GM21515 (cell line): ENCODE measurements around the gene PARD6A.
A peak's percentile ranks its signal among the peaks of the same experiment; 100 is the strongest.

Experiments
- ATAC-seq: cut with Tn5 transposase; IDR thresholded peaks from one replicate; pipeline ENCODE4 v1.9.1; 2021; ENCODE audit not compliant: unreplicated experiment

Gene PARD6A

GRCh38 chr16:67666032-67666551, 5.3 kb downstream of the PARD6A start:
- ATAC-seq = no peak

- ATAC-seq = peak; percentile 64
Observed at GRCh38 chr16:67666559-67667452, 6.0 kb downstream of the PARD6A start, which contains the start of the genes C16orf86 and ENKD1. C16orf86 (plus strand) TSS chr16:67666814; CDS start chr16:67666971, 157 bp downstream. ENKD1 (minus strand) TSS chr16:67666750; CDS start chr16:67666442, 308 bp downstream.

- ATAC-seq = no peak
Observed at GRCh38 chr16:67667453-67667816, 6.7 kb downstream of the PARD6A start.

GRCh38 chr16:67667817-67668494, 7.2 kb downstream of the PARD6A start:
- peak; percentile 47 for ATAC-seq

DNA sequence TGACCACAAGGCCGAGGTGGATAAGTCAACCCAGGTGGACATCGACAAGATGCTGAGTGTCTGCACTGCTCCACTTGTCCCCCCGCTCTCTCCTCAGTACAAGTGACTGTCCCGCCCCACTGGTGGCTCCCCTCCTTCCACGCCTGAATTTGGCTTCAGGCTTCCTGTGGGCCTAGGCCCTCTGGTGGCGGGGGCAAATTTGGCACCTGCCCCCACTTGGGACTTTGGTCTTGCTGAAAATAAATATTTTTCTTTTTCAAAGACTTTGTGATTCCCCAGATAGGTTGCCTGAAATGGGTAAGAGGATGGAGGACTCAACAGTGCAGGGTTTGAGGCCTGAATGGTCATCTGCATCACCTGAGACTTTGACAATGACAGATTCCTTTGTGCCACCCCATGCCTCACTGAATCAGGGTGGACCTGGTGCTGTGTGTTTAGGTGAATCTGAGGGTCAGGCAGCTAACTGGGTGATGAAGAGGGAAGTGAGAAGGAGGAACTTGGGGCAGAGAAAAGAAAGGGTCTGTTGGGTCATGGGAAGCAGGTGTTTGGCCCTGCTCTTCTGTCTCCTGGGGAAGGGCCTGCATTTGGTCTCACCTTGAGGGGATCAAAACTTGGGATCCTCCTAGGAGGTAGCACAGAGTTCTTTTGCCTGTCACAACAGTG, 7.9 kb downstream of the PARD6A start:
- ATAC-seq = no peak

DNA sequence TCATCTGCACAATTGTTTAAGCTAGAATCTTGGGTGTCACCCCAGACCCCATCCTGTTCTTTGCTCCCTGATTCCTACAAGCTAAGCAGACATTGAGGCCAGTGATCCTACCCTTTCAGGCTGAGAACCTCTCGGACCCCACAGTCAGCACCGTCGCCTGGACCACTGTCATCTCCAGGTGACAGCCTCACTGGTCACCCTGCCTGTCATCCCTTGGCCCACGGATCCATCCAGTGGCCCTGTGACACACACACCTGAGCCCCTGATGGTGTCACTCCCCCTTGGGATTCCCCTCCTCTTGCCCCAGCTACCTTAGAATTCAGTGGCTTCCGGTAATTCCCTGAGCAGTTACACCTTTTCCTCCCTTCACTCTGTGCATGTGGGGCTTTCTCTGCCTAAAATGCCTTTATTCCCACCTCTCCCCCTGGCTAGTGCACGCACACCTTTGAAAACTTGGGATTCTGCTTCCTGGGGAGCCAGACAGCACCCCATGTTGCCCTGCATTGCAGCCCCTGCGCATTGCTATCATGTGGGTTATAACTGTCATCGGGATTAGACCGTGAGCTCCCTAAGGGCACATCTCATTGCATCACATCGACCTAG, 8.8 kb downstream of the PARD6A start:
- ATAC-seq = no peak

DNA sequence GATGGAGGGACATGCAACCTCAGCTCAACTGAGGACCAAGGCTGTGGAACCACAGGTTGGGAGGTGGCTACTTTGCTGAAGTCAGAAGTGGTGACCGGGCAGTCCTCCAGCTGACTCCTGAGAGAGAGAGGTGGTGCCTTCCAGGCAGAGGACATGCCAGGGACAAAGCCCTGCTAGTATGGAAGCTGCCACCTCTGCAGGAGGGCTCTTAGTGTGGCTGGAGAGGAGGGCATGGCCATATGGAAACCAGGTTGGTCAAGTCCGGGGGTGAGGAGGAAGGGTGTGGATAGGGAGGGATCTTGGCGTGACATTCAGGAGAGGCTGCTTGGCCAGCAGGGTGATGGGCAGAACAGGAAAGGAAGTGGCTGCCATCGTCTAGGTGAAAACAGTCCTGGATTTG, 11.5 kb downstream of the PARD6A start:
- ATAC-seq = no peak

DNA sequence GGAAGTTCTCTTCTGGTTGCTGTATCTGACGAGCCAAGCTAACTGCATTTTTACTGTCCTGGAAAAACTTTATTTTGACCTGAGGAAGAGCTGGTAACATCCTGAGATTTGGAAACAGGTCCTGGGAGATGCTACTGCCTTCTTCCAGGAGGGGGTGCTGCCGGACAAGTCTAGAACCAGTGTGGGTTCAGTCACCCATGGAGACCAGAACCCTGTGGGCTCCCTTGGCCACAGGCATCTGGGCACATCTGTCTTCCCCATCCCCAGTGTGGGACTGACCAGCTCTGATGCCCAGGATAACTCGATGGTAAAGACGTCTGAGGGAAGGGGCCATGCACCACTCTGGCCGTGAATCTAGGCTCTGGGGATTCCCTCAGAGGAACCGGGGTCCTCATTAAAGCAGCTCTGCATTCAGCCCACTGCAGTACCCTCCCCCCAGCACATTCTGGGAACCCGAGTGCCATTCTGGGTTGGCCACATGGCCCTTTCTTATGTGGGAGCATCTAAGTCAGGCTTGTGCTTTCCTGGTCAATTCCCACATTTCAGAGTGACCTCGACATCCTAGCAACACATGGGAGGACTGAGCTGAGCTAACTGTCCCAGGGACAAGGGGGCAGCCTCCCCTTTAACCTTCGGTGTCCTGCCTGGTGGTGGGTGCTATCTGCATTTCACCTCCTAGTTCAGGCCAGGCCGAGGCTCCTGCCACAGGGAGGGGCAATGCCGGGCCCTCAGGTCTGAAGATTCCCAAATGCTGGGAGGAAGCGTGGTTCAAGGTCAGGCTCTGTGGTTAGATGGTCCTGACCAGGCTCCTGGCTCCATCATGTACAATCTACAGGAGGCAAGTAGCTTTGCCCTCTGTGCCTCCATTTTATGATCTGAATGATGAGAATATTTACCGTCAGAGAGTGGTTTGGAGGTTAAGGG, 12.2 kb downstream of the PARD6A start:
- no peak for ATAC-seq

- ATAC-seq = no peak
Observed at GRCh38 chr16:67673712-67674580, 13.2 kb downstream of the PARD6A start.

DNA sequence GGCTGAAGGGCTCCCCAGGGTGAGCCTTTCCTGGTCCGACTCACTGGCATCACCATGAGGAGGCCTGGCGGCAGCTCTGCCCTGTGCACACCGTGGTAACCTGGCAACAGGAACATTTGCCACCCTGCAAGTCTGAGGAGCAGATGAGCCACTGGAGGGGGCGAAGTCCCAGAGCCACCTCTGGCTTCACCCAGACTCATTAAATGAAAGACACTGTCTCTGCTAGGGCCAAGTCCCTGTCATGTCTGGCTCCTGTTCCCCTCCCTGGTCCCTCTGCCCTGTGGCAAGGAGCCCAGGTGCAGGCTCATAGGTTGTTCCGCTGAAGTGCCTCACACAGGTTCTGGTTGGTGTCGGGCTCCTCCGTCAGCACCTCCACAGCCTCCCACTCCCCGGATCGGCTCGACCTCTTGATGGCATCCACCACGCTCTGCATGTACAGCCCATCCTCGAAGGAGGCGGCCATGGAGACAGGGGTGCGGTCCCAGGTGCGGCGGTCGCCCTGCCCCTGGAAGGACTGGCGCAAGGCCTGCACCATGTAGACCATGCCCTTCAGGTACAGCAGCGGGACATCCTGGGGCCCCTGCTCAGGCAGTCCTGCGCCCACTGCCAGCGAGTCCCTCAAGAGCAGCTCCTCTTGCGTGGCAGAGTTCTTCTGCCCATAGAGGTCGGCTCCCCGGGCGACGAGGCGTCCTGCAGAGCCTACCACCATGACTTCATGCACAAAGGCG, 14.3 kb downstream of the PARD6A start:
- ATAC-seq = no peak

- ATAC-seq = no peak
Observed at GRCh38 chr16:67675579-67675935, 14.8 kb downstream of the PARD6A start.

GRCh38 chr16:67675999-67676398, 15.2 kb downstream of the PARD6A start:
- ATAC-seq = no peak

GRCh38 chr16:67676516-67676915, 15.8 kb downstream of the PARD6A start:
- no peak for ATAC-seq

GRCh38 chr16:67676939-67677338, 16.2 kb downstream of the PARD6A start:
- no peak for ATAC-seq

- no peak for ATAC-seq
Observed at GRCh38 chr16:67677712-67678111, 17.0 kb downstream of the PARD6A start.

DNA sequence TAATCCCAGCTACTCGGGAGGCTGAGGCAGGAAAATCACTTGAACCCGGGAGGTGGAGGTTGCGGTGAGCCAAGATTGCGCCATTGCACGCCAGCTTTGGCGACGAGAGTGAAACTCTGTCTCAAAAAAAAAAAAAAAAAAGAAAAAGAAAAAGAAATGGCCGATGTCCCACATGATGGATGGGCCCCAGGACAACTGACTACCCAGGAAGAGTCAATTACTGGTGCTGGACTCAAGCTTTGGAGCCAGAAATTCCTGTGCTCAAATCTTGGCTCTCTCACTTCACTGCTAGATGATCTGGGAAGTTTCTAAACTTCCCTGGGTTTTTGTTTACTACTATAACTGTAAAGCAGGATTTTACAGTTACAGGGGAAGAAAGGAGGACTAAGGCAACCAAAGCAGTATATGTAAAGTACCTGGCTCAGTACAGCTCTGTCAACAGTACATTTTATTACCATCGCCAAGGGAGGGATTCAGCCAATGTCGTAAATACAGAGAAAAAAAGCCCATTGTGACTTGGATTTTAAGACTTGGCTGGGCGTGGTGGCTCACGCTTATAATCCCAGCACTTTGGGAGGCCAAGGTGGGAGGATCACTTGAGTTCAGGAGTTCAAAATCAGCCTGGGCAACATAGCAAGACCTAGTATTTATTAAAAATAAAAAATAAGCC, 17.7 kb downstream of the PARD6A start:
- ATAC-seq = no peak

DNA sequence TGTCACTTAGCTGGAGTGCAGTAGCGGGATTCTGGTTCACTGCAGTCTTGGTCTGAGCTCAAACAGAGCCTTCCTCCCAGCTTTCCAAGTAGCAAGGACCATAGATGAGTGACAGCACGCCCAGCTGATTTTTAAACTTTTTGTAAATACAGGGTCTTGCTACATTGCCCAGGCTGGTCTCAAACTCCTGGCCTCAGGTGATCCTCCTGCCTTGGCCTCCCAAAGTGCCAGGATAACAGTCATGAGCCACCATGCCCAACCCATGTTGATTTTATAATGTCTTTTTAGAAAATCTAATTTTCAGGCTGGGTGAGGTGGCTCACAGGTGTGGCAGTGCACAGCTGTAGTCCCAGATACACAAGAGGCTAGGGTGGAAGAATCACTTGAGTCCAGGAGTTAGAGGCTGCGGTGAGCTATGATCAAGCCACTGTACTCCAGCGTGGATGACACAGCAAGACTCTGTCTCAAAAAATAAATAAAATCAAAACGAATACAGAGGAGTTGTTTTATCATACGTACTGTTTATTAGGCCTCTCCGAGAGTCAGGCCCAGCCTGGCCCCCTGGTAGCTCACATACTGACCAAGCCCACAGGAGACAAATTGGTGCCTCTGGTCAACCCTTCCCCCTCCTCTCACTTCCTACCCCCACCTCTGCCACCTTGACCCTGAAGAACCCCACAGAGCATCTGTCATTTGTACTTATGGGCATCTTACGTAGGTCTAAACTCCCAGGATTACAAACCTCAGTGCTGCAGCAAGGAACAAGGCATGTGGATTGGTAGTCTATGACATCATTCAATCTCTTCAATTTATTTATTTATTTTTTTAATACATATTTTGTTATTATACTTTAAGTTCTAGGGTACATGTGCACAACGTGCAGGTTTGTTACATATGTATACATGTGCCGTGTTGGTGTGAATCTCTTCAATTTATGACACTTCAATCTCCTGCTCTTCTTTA, 19.5 kb downstream of the PARD6A start:
- no peak for ATAC-seq
